ENCODE measurements around the gene PTPRCAP.

Gene PTPRCAP

GRCh38 chr11:67398661-67399563 is 38.6 kb downstream of the PTPRCAP start:
- in situ Hi-C loops (cut with MboI; ENCODE audit: low sequenced_read_pairs) = no loop called here

DNA sequence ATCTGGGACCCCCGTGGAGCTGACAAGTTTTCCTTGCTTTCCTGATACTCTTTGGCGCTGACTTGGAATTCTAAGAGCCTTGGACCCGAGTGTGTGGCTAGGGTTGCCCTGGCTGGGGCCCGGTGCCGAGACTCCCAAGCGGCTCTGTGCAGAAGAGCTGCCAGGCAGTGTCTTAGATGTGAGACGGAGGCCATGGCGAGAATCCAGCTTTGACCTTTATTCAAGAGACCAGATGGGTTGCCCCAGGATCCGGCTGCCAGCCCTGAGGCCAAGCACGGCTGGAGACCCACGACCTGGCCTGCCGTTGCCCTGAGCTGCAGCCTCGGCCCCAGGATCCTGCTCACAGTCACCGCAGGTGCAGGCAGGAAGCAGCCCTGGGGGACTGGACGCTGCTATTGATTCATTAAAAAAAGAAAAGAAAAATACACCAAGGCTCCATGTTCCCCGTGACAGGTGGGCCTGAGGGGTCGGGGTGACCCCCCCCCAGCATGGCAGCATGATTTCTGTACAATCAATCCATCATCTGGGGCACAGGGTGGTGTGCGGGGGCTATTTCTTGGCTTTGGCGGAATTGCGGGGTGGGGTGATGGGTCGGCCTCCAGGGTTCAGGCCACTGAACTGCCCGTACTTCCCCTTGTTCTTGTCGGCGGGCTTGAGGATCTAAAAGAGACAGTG is 39.4 kb downstream of the PTPRCAP start:
- in situ Hi-C loops (cut with MboI; ENCODE audit: low sequenced_read_pairs) = no loop called here

DNA sequence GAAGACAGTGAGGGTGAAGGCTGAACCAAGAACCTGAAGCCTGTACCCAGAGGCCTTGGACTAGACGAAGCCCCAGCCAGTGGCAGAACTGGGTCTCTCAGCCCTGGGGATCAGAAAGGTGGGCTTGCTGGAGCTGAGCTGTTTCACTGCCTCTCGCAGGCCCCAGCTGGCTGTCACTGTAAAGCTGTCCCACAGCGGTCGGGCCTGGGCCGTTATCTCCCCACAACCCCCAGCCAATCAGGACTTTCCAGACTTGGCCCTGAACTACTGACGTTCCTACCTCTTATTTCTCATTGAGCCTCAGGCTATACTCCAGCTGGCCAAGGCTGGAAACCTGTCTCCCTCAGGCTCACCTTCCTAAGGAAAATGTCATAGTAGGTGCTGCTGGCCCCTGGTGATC is 39.9 kb downstream of the PTPRCAP start:
- in situ Hi-C loops (cut with MboI; ENCODE audit: low sequenced_read_pairs) = no loop called here

GRCh38 chr11:67396587-67397389 is 40.7 kb downstream of the PTPRCAP start:
- in situ Hi-C loops (cut with MboI; ENCODE audit: low sequenced_read_pairs) = no loop called here

DNA sequence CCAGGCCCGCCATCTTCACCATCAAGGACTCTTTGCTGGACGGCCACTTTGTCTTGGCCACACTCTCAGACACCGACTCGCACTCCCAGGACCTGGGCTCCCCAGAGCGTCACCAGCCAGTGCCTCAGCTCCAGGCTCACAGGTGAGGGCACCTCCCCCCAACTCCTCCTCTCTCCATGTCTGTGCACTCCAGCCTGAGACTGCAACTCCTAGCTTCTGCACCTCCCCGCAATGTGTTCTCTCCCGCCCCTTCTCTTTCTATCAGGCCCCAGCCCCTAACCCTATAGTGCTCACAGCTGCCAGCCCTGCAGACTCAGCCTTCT is 41.3 kb downstream of the PTPRCAP start:
- in situ Hi-C loops (cut with MboI; ENCODE audit: low sequenced_read_pairs) = no loop called here

- in situ Hi-C loops (cut with MboI; ENCODE audit: low sequenced_read_pairs) = no loop called here
Measured at GRCh38 chr11:67395555-67396258, 41.8 kb downstream of the PTPRCAP start.

GRCh38 chr11:67393990-67394389 is 43.5 kb downstream of the PTPRCAP start:
- in situ Hi-C loops (cut with MboI; ENCODE audit: low sequenced_read_pairs) = no loop called here

- in situ Hi-C loops (cut with MboI; ENCODE audit: low sequenced_read_pairs) = no loop called here
Measured at GRCh38 chr11:67393437-67393836, 44.0 kb downstream of the PTPRCAP start.

DNA sequence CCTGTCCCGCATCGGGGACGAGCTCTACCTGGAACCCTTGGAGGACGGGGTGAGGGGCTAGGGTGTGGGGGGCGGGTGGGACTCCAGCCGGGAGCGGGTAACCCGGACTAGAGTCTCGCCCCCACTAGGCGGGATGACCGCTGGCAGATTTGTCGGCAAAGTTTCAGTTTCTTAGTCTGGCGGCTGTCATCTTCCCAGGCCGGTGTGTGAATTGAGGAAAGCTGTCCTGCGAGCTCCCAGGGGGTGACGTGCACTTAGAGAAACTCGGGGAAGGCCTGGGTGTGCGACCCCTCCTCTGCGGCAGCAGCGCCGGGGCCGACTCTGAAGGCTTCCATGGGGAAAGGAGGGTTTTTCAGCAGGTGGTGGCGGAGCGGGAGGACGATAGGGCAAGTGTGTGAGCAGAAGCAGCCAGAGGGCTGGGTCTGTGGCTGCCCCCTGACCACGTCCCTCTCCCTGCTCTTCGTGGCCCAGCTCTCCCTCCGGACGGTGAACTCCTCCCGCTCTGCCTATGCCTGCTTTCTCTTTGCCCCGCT is 45.2 kb downstream of the PTPRCAP start:
- in situ Hi-C loops (cut with MboI; ENCODE audit: low sequenced_read_pairs) = no loop called here

GRCh38 chr11:67391304-67392182 is 45.9 kb downstream of the PTPRCAP start, which contains the start of gene RAD9A:
Gene RAD9A (plus strand): TSS chr11:67391986. CDS start chr11:67392045, 59 bp downstream.
- in situ Hi-C loops (cut with MboI; ENCODE audit: low sequenced_read_pairs) = no loop called here

- in situ Hi-C loops (cut with MboI; ENCODE audit: low sequenced_read_pairs) = no loop called here
Measured at GRCh38 chr11:67390947-67391303, 46.6 kb downstream of the PTPRCAP start.

DNA sequence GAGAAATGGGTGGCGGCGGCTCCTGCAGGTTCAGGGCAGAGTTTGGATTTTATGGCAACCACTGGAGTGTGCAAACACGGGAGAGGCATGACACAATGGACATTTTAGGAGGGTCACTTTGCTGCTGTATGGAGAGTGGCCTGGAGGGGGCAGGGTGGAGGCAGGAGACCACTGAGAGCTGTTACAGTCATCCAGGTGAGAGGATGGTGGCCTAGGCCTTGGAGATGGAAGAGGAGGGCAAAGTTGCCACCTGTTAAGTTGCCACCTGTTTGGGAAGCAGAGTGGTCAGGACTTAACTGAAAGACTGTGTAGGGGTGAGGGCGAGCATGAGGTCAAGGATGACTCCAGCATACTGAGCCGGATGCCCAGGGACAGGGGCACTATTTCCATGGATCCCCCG is 48.0 kb downstream of the PTPRCAP start:
- in situ Hi-C loops (cut with MboI; ENCODE audit: low sequenced_read_pairs) = loop anchor here (10.0 kb wide), 1 partner anchor 135 kb away; no protein-coding TSS in a partner anchor

DNA sequence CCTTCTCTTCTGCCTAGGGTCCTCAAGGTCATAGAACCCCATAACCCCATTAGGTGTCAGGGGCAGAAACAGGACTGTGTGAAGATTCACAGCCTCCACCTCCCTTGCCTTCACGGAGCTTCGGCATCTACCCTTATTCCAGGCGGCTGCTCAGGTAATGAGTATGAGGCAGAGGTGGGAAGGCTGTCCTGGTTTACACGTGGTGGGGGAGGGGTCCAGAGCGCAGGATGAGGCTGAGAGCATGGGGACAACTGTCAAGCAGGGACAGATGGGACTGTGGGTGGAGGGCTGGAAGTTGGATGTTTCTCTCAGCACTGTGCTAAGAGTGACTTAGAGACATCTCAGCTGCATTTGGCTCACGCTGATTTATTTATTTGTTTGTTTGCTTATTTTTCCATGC is 50.0 kb downstream of the PTPRCAP start:
- in situ Hi-C loops (cut with MboI; ENCODE audit: low sequenced_read_pairs) = loop anchor here (10.0 kb wide), 1 partner anchor 133 kb away; no protein-coding TSS in a partner anchor

DNA sequence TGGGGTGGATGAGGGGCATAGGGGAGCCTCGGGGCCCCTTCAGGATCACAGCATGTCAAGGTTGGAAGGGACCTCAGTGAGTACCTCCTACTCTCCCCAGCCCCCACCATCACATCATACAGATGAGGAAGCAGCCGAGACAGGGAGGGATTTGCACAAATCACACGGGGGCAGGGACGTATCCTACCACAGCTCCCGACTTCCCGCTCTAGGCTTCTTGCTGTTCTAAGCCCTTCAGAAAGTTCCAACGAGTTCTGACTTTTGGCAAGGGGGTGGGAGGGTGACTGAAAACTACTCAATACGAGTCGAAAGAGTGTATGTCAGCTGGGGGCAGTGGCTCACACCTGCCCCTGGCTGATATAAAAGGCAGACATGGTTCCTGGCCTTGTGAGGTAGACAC is 50.4 kb downstream of the PTPRCAP start:
- in situ Hi-C loops (cut with MboI; ENCODE audit: low sequenced_read_pairs) = loop anchor here (10.0 kb wide), 1 partner anchor 132 kb away; no protein-coding TSS in a partner anchor
